Ishikawa (cell line): ENCODE data around the gene AHI1.

Experiments
- CEBPB ChIP-seq: IDR thresholded peaks from 2 replicates; pipeline ENCODE4 v1.6.1; 2012
- CREB1 ChIP-seq: IDR thresholded peaks from 2 replicates; pipeline ENCODE4 v1.6.1; 2012; ENCODE audit warnings: low read depth
- EGR1 ChIP-seq: IDR thresholded peaks from 2 replicates; pipeline ENCODE4 v1.6.1; 2012
- EP300 ChIP-seq: IDR thresholded peaks from 2 replicates; pipeline ENCODE4 v1.6.1; 2012; ENCODE audit warnings: borderline replicate concordance
- MAX ChIP-seq: IDR thresholded peaks from 2 replicates; pipeline ENCODE4 v1.6.1; 2012
- NFIC ChIP-seq: IDR thresholded peaks from 2 replicates; pipeline ENCODE4 v1.6.1; 2012
- RAD21 ChIP-seq: IDR thresholded peaks from 2 replicates; pipeline ENCODE4 v1.6.1; 2012; ENCODE audit warnings: low read depth
- REST ChIP-seq: IDR thresholded peaks from 2 replicates; pipeline ENCODE4 v1.6.1; 2012; ENCODE audit warnings: low read depth, mild to moderate bottlenecking
- TAF1 ChIP-seq: IDR thresholded peaks from 2 replicates; pipeline ENCODE4 v1.6.1; 2012; ENCODE audit warnings: low read depth, mild to moderate bottlenecking
- TCF12 ChIP-seq: IDR thresholded peaks from 2 replicates; pipeline ENCODE4 v1.6.1; 2012; ENCODE audit warnings: low read depth
- TEAD4 ChIP-seq: IDR thresholded peaks from 2 replicates; pipeline ENCODE4 v1.6.1; 2012
- USF1 ChIP-seq: IDR thresholded peaks from 2 replicates; pipeline ENCODE4 v1.6.1; 2012
- YY1 ChIP-seq: IDR thresholded peaks from 2 replicates; pipeline ENCODE4 v1.6.1; 2012; ENCODE audit warnings: low read depth

GRCh38 chr6:135498185-135498841 is 773 bp upstream of the AHI1 start:
- TF ChIP-seq REST (no peak), CEBPB (no peak), RAD21 (no peak), USF1 (no peak), EP300 (no peak), MAX (no peak), TAF1 (peak; percentile 68), TEAD4 (no peak), NFIC (no peak), EGR1 (no peak), CREB1 (no peak), TCF12 (no peak), YY1 (peak; percentile 87)
